ENCODE results near the gene OR52N1. TPM values are rescaled to one million over a fixed set of nuclear protein-coding genes. Genes with fewer than 3 reads are reported as not detected.
A peak's percentile ranks its signal among the peaks of the same experiment; 100 is the strongest.

The OR52N1 gene
- total and polyA plus RNA-seq, 9 of the 15 experiments (the other 6 are each of a cell fraction or from before 2014, with no cell fraction given): not detected

GRCh38 chr11:5815534-5815933 lies 24.5 kb upstream of the OR52N1 start (continued):
- no peak for TF ChIP-seq TFAP4 (CRISPR knock-in tag; IDR thresholded peaks at IDR 0.05; ENCODE audit: borderline replicate concordance)
- no peak for TF ChIP-seq POLR2G (IDR thresholded peaks at IDR 0.05; ENCODE audit: low read depth, low read length)
- TF ChIP-seq TSHZ1 (CRISPR knock-in tag; IDR thresholded peaks at IDR 0.05): no peak
- no peak for TF ChIP-seq BRD4 (IDR thresholded peaks at IDR 0.05)
- TF ChIP-seq HNRNPL (IDR thresholded peaks at IDR 0.05; ENCODE audit: low read depth, low read length): no peak
- TF ChIP-seq, protein P1, sequence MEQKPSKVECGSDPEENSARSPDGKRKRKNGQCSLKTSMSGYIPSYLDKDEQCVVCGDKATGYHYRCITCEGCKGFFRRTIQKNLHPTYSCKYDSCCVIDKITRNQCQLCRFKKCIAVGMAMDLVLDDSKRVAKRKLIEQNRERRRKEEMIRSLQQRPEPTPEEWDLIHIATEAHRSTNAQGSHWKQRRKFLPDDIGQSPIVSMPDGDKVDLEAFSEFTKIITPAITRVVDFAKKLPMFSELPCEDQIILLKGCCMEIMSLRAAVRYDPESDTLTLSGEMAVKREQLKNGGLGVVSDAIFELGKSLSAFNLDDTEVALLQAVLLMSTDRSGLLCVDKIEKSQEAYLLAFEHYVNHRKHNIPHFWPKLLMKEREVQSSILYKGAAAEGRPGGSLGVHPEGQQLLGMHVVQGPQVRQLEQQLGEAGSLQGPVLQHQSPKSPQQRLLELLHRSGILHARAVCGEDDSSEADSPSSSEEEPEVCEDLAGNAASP (IDR thresholded peaks at IDR 0.05): no peak
- TF ChIP-seq MTA2 (IDR thresholded peaks at IDR 0.05; ENCODE audit: low read depth): no peak
- TF ChIP-seq CBX8 (IDR thresholded peaks at IDR 0.05; ENCODE audit: borderline replicate concordance, extremely low read depth, low read depth, low read length, poor library complexity, severe bottlenecking): no peak
- peak; percentile 80 for TF ChIP-seq ATF3 (IDR thresholded peaks at IDR 0.05)
- TF ChIP-seq ATF3 (CRISPR knock-in tag; conservative IDR thresholded peaks at IDR 0.05): no peak
- no peak for TF ChIP-seq EZH2 (IDR thresholded peaks at IDR 0.05; ENCODE audit: borderline replicate concordance, low read depth, low read length)
- TF ChIP-seq ATF1 (CRISPR knock-in tag; IDR thresholded peaks at IDR 0.05): no peak
- no peak for TF ChIP-seq ATF1 (tag; IDR thresholded peaks at IDR 0.05)
- TF ChIP-seq DPF2 (IDR thresholded peaks at IDR 0.05): 0 out of 2 replicates have a peak, but pooled peaks have one; percentile 34
- TF ChIP-seq, protein P2, sequence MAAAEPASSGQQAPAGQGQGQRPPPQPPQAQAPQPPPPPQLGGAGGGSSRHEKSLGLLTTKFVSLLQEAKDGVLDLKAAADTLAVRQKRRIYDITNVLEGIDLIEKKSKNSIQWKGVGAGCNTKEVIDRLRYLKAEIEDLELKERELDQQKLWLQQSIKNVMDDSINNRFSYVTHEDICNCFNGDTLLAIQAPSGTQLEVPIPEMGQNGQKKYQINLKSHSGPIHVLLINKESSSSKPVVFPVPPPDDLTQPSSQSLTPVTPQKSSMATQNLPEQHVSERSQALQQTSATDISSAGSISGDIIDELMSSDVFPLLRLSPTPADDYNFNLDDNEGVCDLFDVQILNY (CRISPR knock-in tag; IDR thresholded peaks at IDR 0.05): no peak
- peak; percentile 30; the same call in 1 of the 2 replicates for TF ChIP-seq ARID1B (IDR thresholded peaks at IDR 0.05)
- TF ChIP-seq FOXM1 (IDR thresholded peaks at IDR 0.05; ENCODE audit: low read depth): peak; percentile 13; the same call in 1 of the 2 replicates
- TF ChIP-seq FOXM1 (CRISPR knock-in tag; IDR thresholded peaks at IDR 0.05; ENCODE audit: low read depth): no peak
- no peak for TF ChIP-seq RAD21 (CRISPR knock-in tag; conservative IDR thresholded peaks at IDR 0.05 in 1 of 2, IDR thresholded peaks at IDR 0.05 in 1 of 2)
- TF ChIP-seq ETV1 (tag; conservative IDR thresholded peaks at IDR 0.05; ENCODE audit: low read depth): no peak
- TF ChIP-seq KLF13 (tag; IDR thresholded peaks at IDR 0.05; ENCODE audit: borderline replicate concordance, low read depth): no peak
